ENCODE results near the gene FBLN2. TPM values are rescaled to one million over a fixed set of nuclear protein-coding genes. Genes with fewer than 3 reads are reported as not detected.

The FBLN2 gene
- total RNA-seq, 4 donors from 2014 or later = 6.3 to 122 (median 25.7) TPM

DNA sequence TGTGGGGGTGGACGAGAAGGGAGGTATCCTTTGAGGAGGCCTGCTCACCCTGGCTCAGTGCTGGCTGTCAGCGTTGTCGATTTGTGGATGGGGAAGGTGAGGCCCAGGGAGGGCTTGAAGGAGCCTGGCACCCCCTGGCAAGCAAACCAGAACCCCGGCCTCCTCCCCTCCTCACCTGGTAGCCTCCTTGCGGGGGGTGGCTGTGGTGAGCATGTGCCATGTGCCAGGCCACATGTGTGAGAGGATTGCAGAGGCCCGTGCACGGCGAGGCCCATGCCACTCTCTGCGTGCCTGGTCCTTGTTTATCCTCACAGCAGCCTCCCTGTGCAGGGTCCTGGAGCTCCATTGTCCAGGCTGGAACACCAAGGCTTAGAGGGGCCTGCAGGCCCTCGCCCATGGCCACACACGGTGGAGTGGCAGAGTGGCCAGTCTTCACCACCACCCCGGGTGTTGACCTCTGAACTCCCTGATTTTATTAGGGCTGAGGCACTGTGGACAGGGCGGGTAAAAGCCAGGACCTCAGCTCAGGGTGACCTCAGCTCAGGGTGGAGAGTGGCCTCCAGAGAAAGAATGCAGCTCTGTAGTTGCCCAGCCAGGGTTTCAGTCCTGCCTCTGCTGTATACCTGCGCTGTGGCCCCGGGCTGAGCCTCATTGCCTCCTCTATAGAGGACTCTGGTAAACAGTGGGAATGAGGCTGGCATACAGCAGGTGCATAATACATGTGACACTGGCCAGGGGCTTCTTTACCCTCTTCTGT is 39.7 kb upstream of the FBLN2 start:
- no peaks in the 10 kb centered on the region for H3K9me3 ChIP-seq
- H3K27ac ChIP-seq = no peak overlapping the region
- H3K4me1 ChIP-seq = peaks cover 0 to 24% (median 12%) of the 10 kb centered on the region in 3 donors
- intact Hi-C loops (cut with DNase I) = no loop called here
- peaks cover 0 to 19% (median 0%) of the 10 kb centered on the region in 3 donors for H3K36me3 ChIP-seq
- H3K4me3 ChIP-seq = no peak overlapping the region
- 85 to 92% methylated on average over 4 to 5 of the region's 15 CpGs for WGBS, 2 donors
- no peak for TF ChIP-seq POLR2A (IDR thresholded peaks at IDR 0.05)
- TF ChIP-seq, protein P1, sequence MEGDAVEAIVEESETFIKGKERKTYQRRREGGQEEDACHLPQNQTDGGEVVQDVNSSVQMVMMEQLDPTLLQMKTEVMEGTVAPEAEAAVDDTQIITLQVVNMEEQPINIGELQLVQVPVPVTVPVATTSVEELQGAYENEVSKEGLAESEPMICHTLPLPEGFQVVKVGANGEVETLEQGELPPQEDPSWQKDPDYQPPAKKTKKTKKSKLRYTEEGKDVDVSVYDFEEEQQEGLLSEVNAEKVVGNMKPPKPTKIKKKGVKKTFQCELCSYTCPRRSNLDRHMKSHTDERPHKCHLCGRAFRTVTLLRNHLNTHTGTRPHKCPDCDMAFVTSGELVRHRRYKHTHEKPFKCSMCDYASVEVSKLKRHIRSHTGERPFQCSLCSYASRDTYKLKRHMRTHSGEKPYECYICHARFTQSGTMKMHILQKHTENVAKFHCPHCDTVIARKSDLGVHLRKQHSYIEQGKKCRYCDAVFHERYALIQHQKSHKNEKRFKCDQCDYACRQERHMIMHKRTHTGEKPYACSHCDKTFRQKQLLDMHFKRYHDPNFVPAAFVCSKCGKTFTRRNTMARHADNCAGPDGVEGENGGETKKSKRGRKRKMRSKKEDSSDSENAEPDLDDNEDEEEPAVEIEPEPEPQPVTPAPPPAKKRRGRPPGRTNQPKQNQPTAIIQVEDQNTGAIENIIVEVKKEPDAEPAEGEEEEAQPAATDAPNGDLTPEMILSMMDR (IDR thresholded peaks at IDR 0.05) = no peak
- H3K27me3 ChIP-seq = peaks cover 0 to 8% (median 0%) of the 10 kb centered on the region in 4 donors
- no peak for DNase-seq

DNA sequence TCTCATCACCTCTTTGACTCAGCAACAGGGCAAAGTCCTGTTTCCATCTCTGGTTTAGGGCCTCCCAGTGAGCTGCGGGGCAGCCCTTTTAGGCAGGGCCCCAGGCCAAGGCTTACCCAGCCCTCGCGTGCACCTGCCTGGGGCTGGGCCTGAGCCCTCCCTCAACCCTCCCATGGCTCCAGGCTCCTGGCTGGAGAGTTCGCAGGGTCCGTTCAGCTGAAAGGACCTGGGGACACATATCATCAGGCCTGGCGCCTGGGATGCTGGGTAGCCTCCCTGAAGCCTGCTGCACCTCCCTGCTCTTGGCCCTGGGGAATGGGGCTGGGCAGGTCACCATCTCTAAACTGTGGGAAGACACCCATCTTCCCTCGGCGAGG is 39.1 kb upstream of the FBLN2 start:
- TF ChIP-seq, protein P1 (IDR thresholded peaks at IDR 0.05) = no peak
- no peak for TF ChIP-seq POLR2A (IDR thresholded peaks at IDR 0.05)
- H3K4me1 ChIP-seq = peaks cover 0 to 26% (median 16%) of the 10 kb centered on the region in 3 donors
- H3K36me3 ChIP-seq = peaks cover 0 to 14% (median 0%) of the 10 kb centered on the region in 3 donors
- H3K9me3 ChIP-seq = no peaks in the 10 kb centered on the region
- 80% methylated on average over 1 of the region's 8 CpGs for WGBS, 2 donors
- no peak overlapping the region for H3K4me3 ChIP-seq
- H3K27me3 ChIP-seq = peaks cover 0 to 8% (median 0%) of the 10 kb centered on the region in 4 donors
- H3K27ac ChIP-seq = no peak overlapping the region
- intact Hi-C loops (cut with DNase I) = no loop called here
- no peak for DNase-seq

DNA sequence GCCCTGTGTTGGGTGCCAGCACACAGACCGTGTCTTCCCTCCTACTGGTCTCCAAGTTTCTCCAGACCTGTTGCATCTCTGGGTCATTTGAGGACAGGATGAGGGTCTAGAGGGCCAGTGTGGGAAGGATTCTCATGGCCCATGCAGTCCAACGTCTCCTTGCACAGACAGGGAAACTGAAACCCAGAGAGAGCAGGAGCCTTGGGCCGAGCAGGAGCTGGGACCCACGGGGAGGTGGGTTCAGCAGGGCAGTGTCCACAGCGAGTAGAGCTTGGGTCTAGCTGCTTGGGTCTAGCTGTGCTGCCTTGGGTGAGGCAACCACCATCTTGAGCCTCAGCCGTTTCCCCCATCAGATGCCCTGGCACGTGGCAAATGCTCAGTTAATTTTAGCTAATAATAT is 36.5 kb upstream of the FBLN2 start:
- 93 to 95% methylated on average over 3 to 4 of the region's 7 CpGs for WGBS, 2 donors
- no peak for DNase-seq
- TF ChIP-seq, protein P1 (IDR thresholded peaks at IDR 0.05) = no peak
- TF ChIP-seq POLR2A (IDR thresholded peaks at IDR 0.05) = no peak
- Histone ChIP-seq H3K36me3 (no peaks in the 10 kb centered on the region), H3K27me3 (peaks cover 0 to 8% (median 0%) of the 10 kb centered on the region in 4 donors), H3K9me3 (no peaks in the 10 kb centered on the region), H3K4me1 (peaks cover 0 to 37% (median 20%) of the 10 kb centered on the region in 3 donors), H3K27ac (no peak overlapping the region), H3K4me3 (no peak overlapping the region)
- intact Hi-C loops (cut with DNase I) = no loop called here

DNA sequence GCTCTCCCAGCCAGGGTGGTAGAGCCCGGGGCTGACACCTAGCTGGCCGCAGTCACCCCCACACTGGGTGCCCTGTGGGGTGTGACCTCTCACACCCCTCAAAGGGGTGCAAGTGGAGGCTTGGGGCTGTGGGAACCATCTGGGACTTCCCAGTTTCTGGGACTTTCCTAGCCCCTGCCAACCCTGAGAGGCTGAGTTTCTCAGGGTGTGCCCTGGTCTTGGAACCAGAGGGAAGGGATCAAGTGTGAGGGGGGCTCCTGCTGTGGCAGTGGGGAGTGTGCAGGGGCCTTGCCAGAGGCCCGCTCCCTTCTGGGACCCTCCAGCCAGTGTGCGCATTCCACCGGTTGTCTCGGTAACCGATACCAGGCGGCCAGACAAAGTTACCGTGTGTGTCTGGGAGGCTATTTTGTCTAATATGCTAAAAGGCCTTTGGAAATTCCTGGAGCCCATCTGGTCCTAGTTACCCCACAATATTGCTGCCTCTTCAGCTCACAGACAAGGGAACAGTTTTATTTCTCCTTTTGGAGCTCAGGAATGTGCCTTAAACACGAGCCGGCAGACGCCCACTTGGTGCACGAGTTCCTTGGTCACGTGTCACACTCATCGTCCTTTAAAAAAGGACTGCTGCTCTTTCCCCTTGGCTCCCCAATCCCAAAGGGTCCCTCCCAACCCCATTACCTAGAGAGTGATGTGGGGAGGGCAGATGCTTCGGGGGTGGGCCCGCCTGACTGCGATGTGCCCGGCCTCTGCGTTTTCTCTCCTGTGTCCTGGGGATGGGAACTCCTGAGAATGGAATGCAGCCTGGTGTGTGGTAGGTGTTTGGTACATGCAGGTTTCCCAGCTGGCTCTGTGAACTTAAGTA is 35.6 kb upstream of the FBLN2 start:
- H3K27ac ChIP-seq = peak overlapping the region in 3 of 4 donors; percentile 29 to 47 (median 41)
- peaks cover 0 to 37% (median 16%) of the 10 kb centered on the region in 3 donors for H3K4me1 ChIP-seq
- DNase-seq = no peak
- no peaks in the 10 kb centered on the region for H3K9me3 ChIP-seq
- WGBS, 2 donors = 61 to 72% methylated on average over 10 to 11 of the region's 20 CpGs
- TF ChIP-seq, protein P1 (IDR thresholded peaks at IDR 0.05) = no peak
- no peak for TF ChIP-seq POLR2A (IDR thresholded peaks at IDR 0.05)
- intact Hi-C loops (cut with DNase I) = no loop called here
- no peak overlapping the region for H3K4me3 ChIP-seq
- H3K36me3 ChIP-seq = no peaks in the 10 kb centered on the region
- peaks cover 0 to 9% (median 0%) of the 10 kb centered on the region in 4 donors for H3K27me3 ChIP-seq
